ENCODE measurements around the gene ALOXE3.

The ALOXE3 gene

GRCh38 chr17:8141045-8141444 lies 22.7 kb upstream of the ALOXE3 start:
- no peak overlapping the region for H3K4me3 ChIP-seq (ENCODE audit: low read depth, low read length)
- TF ChIP-seq CTCF (IDR thresholded peaks at IDR 0.05; ENCODE audit: insufficient read depth, low read length, missing control alignments): no peak
- DNase-seq (ENCODE audit: low read depth, low spot score): no peak
- POLR2A ChIA-PET: interaction anchor here (3.1 kb wide), 1 partner anchor 10 kb away, joined by 9 read pairs; no protein-coding TSS in a partner anchor
- CTCF ChIA-PET: interaction anchor here (0.8 to 5.0 kb wide), 4 partner anchors 10 to 48 kb away, joined by 3 to 38 read pairs (median 22); partner anchors contain the start of genes ALOXE3 and PER1

- ChIA-PET CTCF (interaction anchor here (0.8 to 5.0 kb wide), 8 partner anchors 10 to 67 kb away, joined by 3 to 49 read pairs (median 4); partner anchors contain the start of genes ALOXE3 and PER1), POLR2A (interaction anchor here (1.6 to 3.1 kb wide), 2 partner anchors 10 to 13 kb away, joined by 4 to 9 read pairs; no protein-coding TSS in a partner anchor)
- no peak overlapping the region for H3K4me3 ChIP-seq (ENCODE audit: low read depth, low read length)
- no peak for TF ChIP-seq CTCF (IDR thresholded peaks at IDR 0.05; ENCODE audit: insufficient read depth, low read length, missing control alignments)
- no peak for DNase-seq (ENCODE audit: low read depth, low spot score)
These were observed 22.0 kb upstream of the ALOXE3 start for GRCh38 chr17:8140065-8141029.

GRCh38 chr17:8138672-8139371 lies 20.5 kb upstream of the ALOXE3 start:
- POLR2A ChIA-PET: interaction anchor here (0.5 to 3.1 kb wide), 6 partner anchors 10 to 29 kb away, joined by 3 to 9 read pairs (median 4); partner anchors contain the start of gene PER1
- CTCF ChIA-PET: interaction anchor here (0.7 to 5.0 kb wide), 24 partner anchors 11 to 159 kb away, joined by 3 to 49 read pairs (median 4); partner anchors contain the start of genes ALOXE3, HES7 and PER1
- peak; percentile 79 for TF ChIP-seq CTCF (IDR thresholded peaks at IDR 0.05; ENCODE audit: insufficient read depth, low read length, missing control alignments)
- H3K4me3 ChIP-seq (ENCODE audit: low read depth, low read length): peak overlapping the region; percentile 65
- DNase-seq (ENCODE audit: low read depth, low spot score): peak; percentile 85

- no peak for TF ChIP-seq CTCF (IDR thresholded peaks at IDR 0.05; ENCODE audit: insufficient read depth, low read length, missing control alignments)
- no peak for DNase-seq (ENCODE audit: low read depth, low spot score)
- CTCF ChIA-PET: interaction anchor here (0.7 to 5.0 kb wide), 26 partner anchors 11 to 163 kb away, joined by 3 to 49 read pairs (median 4); partner anchors contain the start of genes ALOXE3, HES7, PER1 and TMEM107
- peak overlapping the region; percentile 46 for H3K4me3 ChIP-seq (ENCODE audit: low read depth, low read length)
- POLR2A ChIA-PET: interaction anchor here (1.0 to 1.1 kb wide), 2 partner anchors 13 to 14 kb away, joined by 3 to 4 read pairs; partner anchors contain the start of gene PER1
These were observed 20.0 kb upstream of the ALOXE3 start for GRCh38 chr17:8138374-8138671.

GRCh38 chr17:8137645-8138373 lies 19.5 kb upstream of the ALOXE3 start:
- no peak for TF ChIP-seq CTCF (IDR thresholded peaks at IDR 0.05; ENCODE audit: insufficient read depth, low read length, missing control alignments)
- H3K4me3 ChIP-seq (ENCODE audit: low read depth, low read length): peak overlapping the region; percentile 46
- POLR2A ChIA-PET: interaction anchor here (1.0 kb wide), 1 partner anchor 13 kb away, joined by 3 read pairs; no protein-coding TSS in a partner anchor
- CTCF ChIA-PET: interaction anchor here (0.7 to 5.0 kb wide), 28 partner anchors 10 to 163 kb away, joined by 3 to 49 read pairs (median 4); partner anchors contain the start of genes ALOXE3, HES7, PER1 and TMEM107
- DNase-seq (ENCODE audit: low read depth, low spot score): no peak
